K562 (cell line): ENCODE measurements around the gene DOCK4. TPM values are rescaled to one million over a fixed set of nuclear protein-coding genes. Genes with fewer than 3 reads are reported as not detected.

Source experiments
- ATAC-seq: fragments of 200-7000 bp; cut with Tn5 transposase; 3 replicates; pipeline ENCODE4 v1.9.1; 2020; ENCODE audit warnings: moderate library complexity
- BruUV-seq: library from RNA; stranded (reverse); fragments of 400-500 nt; replicated peaks from 2 replicates; lab custom pipeline; 2021; lab: Mats Ljungman, UMichigan
- CTCF ChIA-PET: fragments of 300-600 bp; formaldehyde crosslinking; extraction: SDS; loops from one replicate; lab custom pipeline; 2021; ENCODE audit warnings: low intra/inter-chr PET ratio; lab: Yijun Ruan, JAX
- POLR2A ChIA-PET: fragments of 300-600, 350-650 bp; sonication (Branson Sonifier 250); formaldehyde crosslinking; extraction: SDS; loops from one replicate; lab custom pipeline; 2021; ENCODE audit warnings: antibody characterized with exemption, inconsistent platforms; lab: Yijun Ruan, JAX
- DNase-seq, 4 experiments: peaks; one replicate each; pipeline versions ENCODE4 v3.0.0 to v3.0.0-alpha.2; 2011 to 2018; ENCODE audit warnings: low spot score in 3 of 4, mixed read lengths in 3 of 4; ENCODE audit errors: extremely low read depth in 1 of 4
- FAIRE-seq: peaks from 2 replicates; lab custom pipeline; 2011; peaks lifted over from hg19 to GRCh38; lab: Jason Lieb, UNC
- H2AFZ ChIP-seq: 2 replicates; pipeline ENCODE4 v1.6.0; 2011; ENCODE audit warnings: low read depth, low read length, control low read depth, inconsistent platforms
- H3K27ac ChIP-seq: fragments of 200-600 bp; 3 replicates; pipeline ENCODE4 v1.8.0; 2011; ENCODE audit warnings: low read depth, mild to moderate bottlenecking, control low read depth, inconsistent platforms, low read length, moderate library complexity, mixed read lengths; ENCODE audit errors: extremely low read depth
- H3K27me3 ChIP-seq, 2 experiments: fragments of 300-600 bp in 1 of 2; 2 replicates in 1 of 2; 3 replicates in 1 of 2; pipeline versions ENCODE4 v1.6.0 to v1.8.0; 2011; ENCODE audit warnings: inconsistent platforms in 2 of 2, low read length in 2 of 2, mild to moderate bottlenecking in 1 of 2, mixed read lengths in 1 of 2, moderate library complexity in 1 of 2; ENCODE audit not compliant: control insufficient read depth in 2 of 2, insufficient read depth in 2 of 2
- H3K36me3 ChIP-seq: fragments of 300-600 bp; 3 replicates; pipeline ENCODE4 v1.8.0; 2011; ENCODE audit warnings: mild to moderate bottlenecking, low read length, inconsistent platforms; ENCODE audit not compliant: control insufficient read depth, insufficient read depth
- H3K4me1 ChIP-seq, 2 experiments: fragments of 200-600 bp in 1 of 2; replicated peaks in 1 of 2; 2 replicates in 1 of 2; 3 replicates in 1 of 2; pipeline versions ENCODE4 v1.5.1 to v1.8.0; 2011; ENCODE audit warnings: inconsistent platforms in 2 of 2, low read length in 2 of 2, mild to moderate bottlenecking in 1 of 2, mixed read lengths in 1 of 2, moderate library complexity in 1 of 2; ENCODE audit not compliant: control insufficient read depth in 2 of 2, insufficient read depth in 2 of 2
- H3K4me2 ChIP-seq: 2 replicates; pipeline ENCODE4 v1.6.1; 2011; ENCODE audit warnings: low read length, control low read depth, inconsistent platforms, mixed read lengths; ENCODE audit not compliant: insufficient read depth
- H3K4me3 ChIP-seq: fragments of 200-600 bp; sonication (generic), shearing (Covaris generic); 2 replicates; pipeline ENCODE4 v1.5.1; 2016; ENCODE audit warnings: control low read depth, inconsistent platforms
- H3K79me2 ChIP-seq: fragments of 200-600 bp; 3 replicates; pipeline ENCODE4 v1.8.0; 2011; ENCODE audit warnings: low read length, inconsistent platforms; ENCODE audit not compliant: control insufficient read depth, insufficient read depth
- H3K9ac ChIP-seq, 2 experiments: 2 replicates each; pipeline versions ENCODE4 v1.6.0 to v1.6.1; 2011; ENCODE audit warnings: low read depth in 2 of 2, low read length in 2 of 2, control low read depth in 1 of 2, inconsistent platforms in 1 of 2, mild to moderate bottlenecking in 1 of 2, mixed read lengths in 1 of 2; ENCODE audit not compliant: insufficient read depth in 1 of 2
- H3K9me1 ChIP-seq: one replicate; pipeline ENCODE4 v1.6.0; 2011; ENCODE audit warnings: inconsistent platforms, mild to moderate bottlenecking, low read length, moderate library complexity; ENCODE audit not compliant: control insufficient read depth, insufficient read depth
- H3K9me3 ChIP-seq: replicated peaks from 2 replicates; pipeline ENCODE4 v1.5.1; 2011; ENCODE audit warnings: low read depth, low read length, inconsistent platforms; ENCODE audit not compliant: control insufficient read depth, insufficient read depth
- H4K20me1 ChIP-seq: replicated peaks from 2 replicates; pipeline ENCODE4 v1.6.1; 2011; ENCODE audit warnings: low read length, inconsistent platforms, mixed read lengths; ENCODE audit not compliant: control insufficient read depth, insufficient read depth
- MCM5 ChIP-seq: fragments of 450-650 bp; IDR thresholded peaks from 2 replicates; pipeline ENCODE4 v1.6.1; 2016; ENCODE audit warnings: low read depth
- SIX5 ChIP-seq, 2 experiments: IDR thresholded peaks; 2 replicates each; pipeline ENCODE4 v1.6.1; 2011; ENCODE audit warnings: low read length in 2 of 2, borderline replicate concordance in 1 of 2, low read depth in 1 of 2, mild to moderate bottlenecking in 1 of 2, moderate library complexity in 1 of 2; ENCODE audit not compliant: insufficient read depth in 1 of 2
- SRF ChIP-seq, 2 experiments: fragments of 250-450, 450-650 bp in 1 of 2; sonication (Bioruptor Pico) in 1 of 2; sonication (generic) in 1 of 2; formaldehyde crosslinking; IDR thresholded peaks; 2 replicates each; pipeline versions ENCODE4 v1.5.0 to v1.5.1; 2020 to 2022; ENCODE audit warnings: mild to moderate bottlenecking in 1 of 2, missing genetic modification reagents in 1 of 2
- ZBTB43 ChIP-seq: sonication (generic); formaldehyde crosslinking; IDR thresholded peaks from 2 replicates; pipeline ENCODE4 v1.8.0; 2023; ENCODE audit warnings: mild to moderate bottlenecking, missing genetic modification reagents
- WGBS: fragments of 100-300 bp; shearing (Covaris generic); methylation state at CpG from one replicate; pipeline ENCODE4 v1.1.6; 2016; ENCODE audit warnings: low coverage, mixed read lengths; ENCODE audit not compliant: insufficient coverage; ENCODE audit errors: missing lambda C conversion rate; 5-methylcytosine and 5-hydroxymethylcytosine counted together
- in situ Hi-C: fragments of 300-500 bp; cut with MboI; formaldehyde crosslinking; loops from 4 replicates; pipeline ENCODE4 v1.15.0; 2018; ENCODE audit warnings: inconsistent platforms, mixed read lengths
- intact Hi-C: fragments of 100-400 bp; cut with micrococcal nuclease; formaldehyde crosslinking; loops from 2 replicates; pipeline ENCODE4 v1.14.2; 2022
- polyA plus RNA-seq, 8 experiments: library from polyadenylated mRNA; depleted of rRNA in 4 of 8; stranded (reverse) in 5 of 8; unstranded in 3 of 8; fragments of >200 nt; fragmentation: Nextera tagmentation in 2 of 8; fragmentation: Illumina TruSeq in 1 of 8; extraction: Ambion mirVana in 2 of 8; extraction: Trizol in 1 of 8; gene quantifications; 2 replicates each; pipeline versions ENCODE4 v1.2.1 to v1.2.3, GENCODE V29; 2011 to 2014; ENCODE audit warnings: inconsistent platforms in 1 of 8, missing spikeins in 1 of 8
- total RNA-seq, 7 experiments: library from RNA; depleted of rRNA in 6 of 7; stranded (reverse); fragments of >200 nt in 6 of 7; fragmentation: Illumina TruSeq in 2 of 7; extraction: Trizol in 2 of 7; gene quantifications; 2 replicates each; pipeline versions ENCODE4 v1.2.1 to v1.2.3, GENCODE V29; 2011 to 2021; ENCODE audit warnings: low replicate concordance in 1 of 7
- TF ChIP-seq, protein P1 (sequence below): fragments of 450-650 bp; IDR thresholded peaks from 2 replicates; pipeline ENCODE4 v1.6.1; 2017; ENCODE audit warnings: antibody characterized with exemption, mild to moderate bottlenecking

DOCK4 gene
- total and polyA plus RNA-seq, 9 of the 15 experiments (the other 6 are each of a cell fraction or from before 2014, with no cell fraction given): 0.42 to 5.7 (median 2.3) TPM

GRCh38 chr7:111735661-111736551 lies 470.3 kb downstream of the DOCK4 start (continued):
- TF ChIP-seq ZBTB43 (CRISPR knock-in tag): no peak
- no peak for TF ChIP-seq MCM5
- TF ChIP-seq, all 486 proteins: peak for 39

DNA sequence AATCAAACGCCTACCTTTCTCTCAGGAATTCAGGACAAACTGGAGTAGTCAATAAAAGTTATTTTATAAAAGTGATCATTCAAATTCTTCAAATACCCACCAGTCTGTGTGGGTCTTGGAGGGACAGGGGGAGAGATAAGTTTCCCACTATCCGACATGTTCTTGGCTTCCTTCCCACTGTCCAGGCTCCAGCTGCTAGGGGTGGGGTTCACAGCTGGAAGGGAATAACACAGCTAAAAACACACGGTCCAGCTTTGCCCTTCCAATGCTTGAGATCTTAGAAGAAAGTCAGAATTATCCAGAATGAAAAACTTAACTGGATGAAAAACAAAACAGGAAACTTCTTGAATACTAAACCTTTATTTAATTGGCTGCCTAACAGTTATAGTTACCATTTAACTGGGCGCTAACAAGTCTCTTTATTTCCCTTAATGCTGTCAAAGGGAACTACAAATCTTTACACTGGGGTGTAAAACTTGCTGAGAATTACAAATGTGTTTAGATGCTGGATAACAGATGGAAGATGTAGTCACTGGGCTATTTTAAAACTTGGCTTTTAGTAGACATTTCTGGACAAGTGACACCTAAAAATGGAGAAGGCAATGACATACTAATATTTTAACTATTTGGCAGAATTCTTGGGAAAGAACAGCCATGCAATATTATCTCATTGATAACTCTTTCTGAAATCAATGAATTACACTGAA lies 471.1 kb downstream of the DOCK4 start:
- CTCF ChIA-PET: interaction anchor here (0.6 to 2.1 kb wide), 6 partner anchors 17 to 645 kb away, joined by 3 to 22 read pairs (median 4); no protein-coding TSS in a partner anchor
- intact Hi-C loops: loop anchor here (1.0 to 10.0 kb wide), 8 partner anchors 18 to 1140 kb away; partner anchors contain the start of genes IMMP2L and LRRN3
- Histone ChIP-seq H3K9ac (no peak overlapping the region), H3K9me1 (no peaks in the 10 kb centered on the region), H2AFZ (no peak overlapping the region), H3K79me2 (no peaks in the 10 kb centered on the region), H3K4me3 (no peak overlapping the region), H3K36me3 (no peaks in the 10 kb centered on the region), H3K27ac (no peak overlapping the region), H3K9me3 (no peaks in the 10 kb centered on the region), H4K20me1 (no peaks in the 10 kb centered on the region), H3K4me1 (peaks cover 0 to 3% of the 10 kb centered on the region in 2 experiments; a peak in 1 of 5 replicates), H3K4me2 (no peak overlapping the region), H3K27me3 (peaks cover 5 to 6% of the 10 kb centered on the region in 2 experiments; a peak in 3 of 5 replicates)
- TF ChIP-seq SRF (CRISPR knock-in tag; IDR thresholded peaks at IDR 0.05) (0 out of 4 replicates have a peak, but pooled peaks of 1 of the 2 experiments have one; percentile 29), SIX5 (IDR thresholded peaks at IDR 0.05; ENCODE audit: borderline replicate concordance in 1 of 2, insufficient read depth in 1 of 2, low read depth in 1 of 2, low read length in 2 of 2) (0 out of 4 replicates have a peak, but pooled peaks of 1 of the 2 experiments have one; percentile 10)
- TF ChIP-seq, protein P1, sequence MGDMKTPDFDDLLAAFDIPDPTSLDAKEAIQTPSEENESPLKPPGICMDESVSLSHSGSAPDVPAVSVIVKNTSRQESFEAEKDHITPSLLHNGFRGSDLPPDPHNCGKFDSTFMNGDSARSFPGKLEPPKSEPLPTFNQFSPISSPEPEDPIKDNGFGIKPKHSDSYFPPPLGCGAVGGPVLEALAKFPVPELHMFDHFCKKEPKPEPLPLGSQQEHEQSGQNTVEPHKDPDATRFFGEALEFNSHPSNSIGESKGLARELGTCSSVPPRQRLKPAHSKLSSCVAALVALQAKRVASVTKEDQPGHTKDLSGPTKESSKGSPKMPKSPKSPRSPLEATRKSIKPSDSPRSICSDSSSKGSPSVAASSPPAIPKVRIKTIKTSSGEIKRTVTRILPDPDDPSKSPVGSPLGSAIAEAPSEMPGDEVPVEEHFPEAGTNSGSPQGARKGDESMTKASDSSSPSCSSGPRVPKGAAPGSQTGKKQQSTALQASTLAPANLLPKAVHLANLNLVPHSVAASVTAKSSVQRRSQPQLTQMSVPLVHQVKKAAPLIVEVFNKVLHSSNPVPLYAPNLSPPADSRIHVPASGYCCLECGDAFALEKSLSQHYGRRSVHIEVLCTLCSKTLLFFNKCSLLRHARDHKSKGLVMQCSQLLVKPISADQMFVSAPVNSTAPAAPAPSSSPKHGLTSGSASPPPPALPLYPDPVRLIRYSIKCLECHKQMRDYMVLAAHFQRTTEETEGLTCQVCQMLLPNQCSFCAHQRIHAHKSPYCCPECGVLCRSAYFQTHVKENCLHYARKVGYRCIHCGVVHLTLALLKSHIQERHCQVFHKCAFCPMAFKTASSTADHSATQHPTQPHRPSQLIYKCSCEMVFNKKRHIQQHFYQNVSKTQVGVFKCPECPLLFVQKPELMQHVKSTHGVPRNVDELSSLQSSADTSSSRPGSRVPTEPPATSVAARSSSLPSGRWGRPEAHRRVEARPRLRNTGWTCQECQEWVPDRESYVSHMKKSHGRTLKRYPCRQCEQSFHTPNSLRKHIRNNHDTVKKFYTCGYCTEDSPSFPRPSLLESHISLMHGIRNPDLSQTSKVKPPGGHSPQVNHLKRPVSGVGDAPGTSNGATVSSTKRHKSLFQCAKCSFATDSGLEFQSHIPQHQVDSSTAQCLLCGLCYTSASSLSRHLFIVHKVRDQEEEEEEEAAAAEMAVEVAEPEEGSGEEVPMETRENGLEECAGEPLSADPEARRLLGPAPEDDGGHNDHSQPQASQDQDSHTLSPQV: no peak
- no peak for FAIRE-seq
- no peak for ATAC-seq
- POLR2A ChIA-PET: interaction anchor here (1.6 kb wide), 1 partner anchor 25 kb away, joined by 3 read pairs; no protein-coding TSS in a partner anchor
- no peak for DNase-seq
- BruUV-seq: no TSS peak
- in situ Hi-C loops: loop anchor here (10.0 kb wide), 2 partner anchors 400 to 640 kb away; partner anchors contain the start of gene LRRN3
- 28% methylated on average over 4 of the region's 4 CpGs for WGBS
